NCI-H2171 (cell line): ENCODE results near the gene ALDH3B2.
"Not testable (repeated sequence)": the region's sequence is repeated elsewhere in the genome, so short reads cannot be mapped to it uniquely, and the experiment has no call there.

Experiments
- DNase-seq: peaks from one replicate; lab custom pipeline; 2025; lab: John Stamatoyannopoulos, UW

The ALDH3B2 gene

GRCh38 chr11:67629386-67630227, 44.8 kb downstream of the ALDH3B2 start, which contains the start of gene NUDT8:
Gene NUDT8, minus strand, starts transcription at chr11:67629937. Its CDS starts 26 bp downstream, at chr11:67629911.
- DNase-seq: peak; percentile 77

GRCh38 chr11:67628710-67629385, 45.6 kb downstream of the ALDH3B2 start:
- no peak for DNase-seq

- no peak for DNase-seq
Measured at GRCh38 chr11:67627812-67628624, 46.4 kb downstream of the ALDH3B2 start.

- no peak for DNase-seq
Measured at GRCh38 chr11:67627441-67627811, 47.0 kb downstream of the ALDH3B2 start.

GRCh38 chr11:67626970-67627369, 47.5 kb downstream of the ALDH3B2 start:
- no peak for DNase-seq

- DNase-seq: not testable (repeated sequence)
Measured at GRCh38 chr11:67626131-67626833, 48.1 kb downstream of the ALDH3B2 start.

GRCh38 chr11:67623795-67624194, 50.6 kb downstream of the ALDH3B2 start:
- DNase-seq: not testable (repeated sequence)

- DNase-seq: not testable (repeated sequence)
Measured at GRCh38 chr11:67622905-67623304, 51.5 kb downstream of the ALDH3B2 start.

- DNase-seq: not testable (repeated sequence)
Measured at GRCh38 chr11:67621928-67622327, 52.5 kb downstream of the ALDH3B2 start.

- not testable (repeated sequence) for DNase-seq
Measured at GRCh38 chr11:67620621-67621020, 53.8 kb downstream of the ALDH3B2 start.

GRCh38 chr11:67619683-67620618, 54.5 kb downstream of the ALDH3B2 start:
- not testable (repeated sequence) for DNase-seq

GRCh38 chr11:67618901-67619659, 55.3 kb downstream of the ALDH3B2 start:
- DNase-seq: not testable (repeated sequence)

GRCh38 chr11:67617243-67617953, 57.0 kb downstream of the ALDH3B2 start:
- no peak for DNase-seq

- no peak for DNase-seq
Measured at GRCh38 chr11:67616431-67617242, 57.8 kb downstream of the ALDH3B2 start.

- DNase-seq: peak; percentile 29
Measured at GRCh38 chr11:67615728-67616430, 58.5 kb downstream of the ALDH3B2 start.

GRCh38 chr11:67614730-67615714, 59.4 kb downstream of the ALDH3B2 start:
- DNase-seq: peak; percentile 8
